H1 (cell line): ENCODE results near the gene APC2. TPM values are rescaled to one million over a fixed set of nuclear protein-coding genes. Genes with fewer than 3 reads are reported as not detected.

Experiments used
- CTCF ChIA-PET: fragments of 300-600 bp; sonication (Branson Sonifier 250); formaldehyde crosslinking; loops from one replicate; lab custom pipeline; 2021; ENCODE audit not compliant: partially characterized antibody; lab: Charles Lee
- POLR2A ChIA-PET: fragments of 300-600 bp; sonication (Branson Sonifier 250); formaldehyde crosslinking; loops from one replicate; lab custom pipeline; 2021; ENCODE audit warnings: inconsistent platforms; ENCODE audit not compliant: partially characterized antibody; lab: Charles Lee
- DNase-seq, 2 experiments: peaks; one replicate each; pipeline versions ENCODE4 v3.0.0 to v3.0.0-alpha.2; 2010 to 2022; ENCODE audit warnings: low spot score in 2 of 2, low read depth in 1 of 2, mixed read lengths in 1 of 2
- FAIRE-seq: peaks from 2 replicates; lab custom pipeline; 2011; peaks lifted over from hg19 to GRCh38; lab: Jason Lieb, UNC
- H2AFZ ChIP-seq: 2 replicates; pipeline ENCODE4 v1.8.1; 2012; ENCODE audit warnings: low read length, inconsistent platforms
- H2AK5ac ChIP-seq: 2 replicates; pipeline ENCODE4 v1.6.1; 2013; ENCODE audit warnings: low read depth, low read length
- H2BK120ac ChIP-seq: replicated peaks from 2 replicates; pipeline ENCODE3; 2013; ENCODE audit warnings: low read depth, low read length, inconsistent platforms
- H2BK12ac ChIP-seq: 2 replicates; pipeline ENCODE4 v1.6.1; 2013; ENCODE audit warnings: low read depth, low read length
- H2BK15ac ChIP-seq: 2 replicates; pipeline ENCODE4 v1.6.1; 2013; ENCODE audit warnings: low read length
- H2BK20ac ChIP-seq: 2 replicates; pipeline ENCODE4 v1.6.1; 2013; ENCODE audit warnings: low read length
- H2BK5ac ChIP-seq: 2 replicates; pipeline ENCODE4 v1.6.1; 2013; ENCODE audit warnings: low read depth, low read length
- H3K14ac ChIP-seq: 2 replicates; pipeline ENCODE4 v1.6.1; 2013; ENCODE audit warnings: inconsistent platforms; ENCODE audit not compliant: insufficient read length
- H3K18ac ChIP-seq: 2 replicates; pipeline ENCODE4 v1.6.1; 2013; ENCODE audit warnings: low read length; ENCODE audit errors: extremely low read depth
- H3K23ac ChIP-seq: 2 replicates; pipeline ENCODE4 v1.6.1; 2013; ENCODE audit warnings: inconsistent platforms; ENCODE audit not compliant: insufficient read length
- H3K23me2 ChIP-seq: 2 replicates; pipeline ENCODE4 v1.6.1; 2013; ENCODE audit warnings: low read depth, low read length
- H3K27ac ChIP-seq: 2 replicates; pipeline ENCODE4 v1.6.1; 2011; ENCODE audit warnings: low read depth, low read length, inconsistent platforms
- H3K27me3 ChIP-seq, 4 experiments: replicated peaks in 1 of 4; 1 replicate in 1 of 4; 2 replicates in 3 of 4; pipeline versions ENCODE4 v1.6.1 to v1.8.1; 2011 to 2013; ENCODE audit warnings: low read length in 3 of 4, mild to moderate bottlenecking in 3 of 4, inconsistent platforms in 2 of 4, mixed read lengths in 2 of 4, moderate library complexity in 1 of 4; ENCODE audit not compliant: control insufficient read depth in 3 of 4, insufficient read depth in 3 of 4; ENCODE audit errors: extremely low read depth in 1 of 4
- H3K36me3 ChIP-seq, 4 experiments: 2 replicates each; pipeline versions ENCODE4 v1.6.1 to v1.8.1; 2011 to 2013; ENCODE audit warnings: mild to moderate bottlenecking in 4 of 4, low read length in 3 of 4, moderate library complexity in 2 of 4, control low read depth in 1 of 4, inconsistent platforms in 1 of 4; ENCODE audit not compliant: insufficient read depth in 4 of 4, control insufficient read depth in 2 of 4
- H3K4ac ChIP-seq: replicated peaks from 2 replicates; pipeline ENCODE3; 2013; ENCODE audit warnings: low read length, low read depth, mixed read lengths, inconsistent platforms; ENCODE audit not compliant: insufficient read length
- H3K4me1 ChIP-seq, 4 experiments: replicated peaks in 1 of 4; 1 replicate in 1 of 4; 2 replicates in 3 of 4; pipeline versions ENCODE4 v1.6.1 to v1.8.1; 2011 to 2013; ENCODE audit warnings: low read length in 3 of 4, inconsistent platforms in 2 of 4, mixed read lengths in 1 of 4; ENCODE audit not compliant: insufficient read depth in 4 of 4, control insufficient read depth in 3 of 4
- H3K4me2 ChIP-seq, 2 experiments: 2 replicates each; pipeline versions ENCODE4 v1.6.1 to v1.8.1; 2011 to 2013; ENCODE audit warnings: low read depth in 2 of 2, low read length in 2 of 2, control low read depth in 1 of 2, inconsistent platforms in 1 of 2, mild to moderate bottlenecking in 1 of 2; ENCODE audit not compliant: insufficient read depth in 1 of 2
- H3K4me3 ChIP-seq, 4 experiments: fragments of 200-600, 300-600 bp in 1 of 4; sonication (generic), shearing (Covaris generic), sonication (Bioruptor Twin) in 1 of 4; 2 replicates each; pipeline versions ENCODE4 v1.5.1 to v1.8.1; 2011 to 2016; ENCODE audit warnings: low read length in 4 of 4, low read depth in 3 of 4, control low read depth in 2 of 4, inconsistent platforms in 2 of 4, mild to moderate bottlenecking in 2 of 4, mixed read lengths in 1 of 4, moderate library complexity in 1 of 4; ENCODE audit not compliant: insufficient read depth in 2 of 4; ENCODE audit errors: extremely low read depth in 1 of 4
- H3K56ac ChIP-seq: replicated peaks from 2 replicates; pipeline ENCODE3; 2013; ENCODE audit warnings: low read depth, mild to moderate bottlenecking, mixed read lengths, low read length, inconsistent platforms; ENCODE audit not compliant: insufficient read length
- H3K79me1 ChIP-seq: 2 replicates; pipeline ENCODE4 v1.6.1; 2013; ENCODE audit warnings: low read depth, low read length, control low read depth
- H3K79me2 ChIP-seq, 2 experiments: 2 replicates each; pipeline versions ENCODE4 v1.6.1 to v1.8.1; 2012 to 2013; ENCODE audit warnings: low read length in 2 of 2, mild to moderate bottlenecking in 2 of 2, inconsistent platforms in 1 of 2; ENCODE audit not compliant: insufficient read depth in 2 of 2, control insufficient read depth in 1 of 2
- H3K9ac ChIP-seq, 4 experiments: replicated peaks in 1 of 4; 1 replicate in 1 of 4; 2 replicates in 3 of 4; pipeline versions ENCODE4 v1.6.1 to v1.8.1; 2011 to 2013; ENCODE audit warnings: low read depth in 3 of 4, low read length in 3 of 4, control low read depth in 2 of 4, mild to moderate bottlenecking in 2 of 4, moderate library complexity in 2 of 4, inconsistent platforms in 1 of 4; ENCODE audit errors: extremely low read depth in 1 of 4
- H3K9me3 ChIP-seq, 2 experiments: 2 replicates each; pipeline versions ENCODE4 v1.6.1 to v1.8.1; 2012 to 2013; ENCODE audit warnings: mild to moderate bottlenecking in 2 of 2, moderate library complexity in 2 of 2, control low read depth in 1 of 2, inconsistent platforms in 1 of 2, low read depth in 1 of 2, low read length in 1 of 2, mixed read lengths in 1 of 2; ENCODE audit not compliant: insufficient read depth in 2 of 2
- H4K20me1 ChIP-seq, 2 experiments: replicated peaks in 1 of 2; 2 replicates each; pipeline versions ENCODE3 to v1.8.1; 2011 to 2013; ENCODE audit warnings: inconsistent platforms in 2 of 2, low read length in 2 of 2, mild to moderate bottlenecking in 1 of 2; ENCODE audit not compliant: insufficient read depth in 2 of 2, control insufficient read depth in 1 of 2
- H4K5ac ChIP-seq: 2 replicates; pipeline ENCODE4 v1.6.1; 2013; ENCODE audit warnings: low read length, low read depth, mixed read lengths, inconsistent platforms; ENCODE audit not compliant: insufficient read length
- H4K8ac ChIP-seq: 2 replicates; pipeline ENCODE4 v1.8.0; 2013; ENCODE audit warnings: mild to moderate bottlenecking, moderate library complexity, low read length, inconsistent platforms; ENCODE audit not compliant: insufficient read depth; ENCODE audit errors: extremely low read depth
- H4K91ac ChIP-seq: replicated peaks from 2 replicates; pipeline ENCODE3; 2013; ENCODE audit warnings: low read length, mixed read lengths, inconsistent platforms; ENCODE audit not compliant: insufficient read length
- KDM1A ChIP-seq: fragments of 200-600, 300-600 bp; sonication (generic); IDR thresholded peaks from 2 replicates; pipeline ENCODE4 v1.7.1; 2016; ENCODE audit warnings: mild to moderate bottlenecking, low read length, borderline replicate concordance
- SRF ChIP-seq: IDR thresholded peaks from 2 replicates; pipeline ENCODE4 v1.6.1; 2011; ENCODE audit warnings: mild to moderate bottlenecking, low read depth, low read length, moderate library complexity
- WGBS, 2 experiments: shearing (Covaris generic) in 1 of 2; methylation state at CpG; one replicate each; pipeline versions ENCODE4 v1.1.6 to v1.1.7; 2013 to 2015; ENCODE audit warnings: low lambda C conversion rate in 2 of 2, mixed read lengths in 2 of 2, inconsistent platforms in 1 of 2, low coverage in 1 of 2, missing lambda C conversion rate in 1 of 2; ENCODE audit not compliant: insufficient replicate concordance in 2 of 2, insufficient coverage in 1 of 2, insufficient read length in 1 of 2; ENCODE audit errors: extremely low coverage in 1 of 2, missing lambda C conversion rate in 1 of 2; 5-methylcytosine and 5-hydroxymethylcytosine counted together
- polyA plus RNA-seq, 7 experiments: library from polyadenylated mRNA; depleted of rRNA in 3 of 7; stranded (reverse) in 5 of 7; unstranded in 2 of 7; fragments of >200 nt in 5 of 7; fragments of 200-250 nt in 2 of 7; gene quantifications; 1 replicate in 5 of 7; 2 replicates in 1 of 7; 4 replicates in 1 of 7; pipeline versions ENCODE4 v1.2.1 to v1.2.3, GENCODE V29; 2011 to 2013; ENCODE audit warnings: missing spikeins in 2 of 7, mixed read lengths in 2 of 7
- total RNA-seq: library from RNA; stranded (reverse); fragmentation: NEBNext Ultra II Directional; extraction: Animal tissue kit (Norgen Biotek cat#: 25700); gene quantifications from 2 replicates; pipeline ENCODE4 v1.2.1, GENCODE V29; 2021

Gene APC2
- total and polyA plus RNA-seq, 2 of the 8 experiments (the other 6 are each of a cell fraction or from before 2014, with no cell fraction given): 1.3 to 4.1 TPM

GRCh38 chr19:1510807-1511206 is 60.9 kb downstream of the APC2 start:
- H2BK20ac ChIP-seq: no peak overlapping the region
- FAIRE-seq (no peak), DNase-seq (no peak)
- H4K5ac ChIP-seq: no peak overlapping the region
- CTCF ChIA-PET: interaction anchor here (1.5 kb wide), 1 partner anchor 14 kb away, joined by 3 read pairs; no protein-coding TSS in a partner anchor
- H3K23me2 ChIP-seq: peaks cover 6% of the 10 kb centered on the region; the same call in 1 of the 2 replicates
- POLR2A ChIA-PET: no interaction called here
- no peak overlapping the region for H3K4ac ChIP-seq
- H3K27me3 ChIP-seq: peaks cover 0 to 10% (median 5%) of the 10 kb centered on the region in 4 experiments; a peak in 5 of 7 replicates
- H3K79me1 ChIP-seq: no peaks in the 10 kb centered on the region
- H3K9me3 ChIP-seq: no peaks in the 10 kb centered on the region
- 82% methylated on average over 8 of the region's 9 CpGs; no CpG with 5 or more reads in 1 of the 2 experiments for WGBS, 2 experiments
- no peak overlapping the region for H3K56ac ChIP-seq
- no peak overlapping the region for H2BK120ac ChIP-seq
- no peak overlapping the region for H4K91ac ChIP-seq
- no peak overlapping the region for H4K8ac ChIP-seq
- TF ChIP-seq SRF (no peak), KDM1A (peak; percentile 35; the same call in 1 of the 2 replicates)
- no peak overlapping the region for H3K27ac ChIP-seq
- H3K9ac ChIP-seq: no peak overlapping the region
- H2BK5ac ChIP-seq: no peak overlapping the region
- H3K4me3 ChIP-seq: no peak overlapping the region
- no peaks in the 10 kb centered on the region for H3K79me2 ChIP-seq
- H3K23ac ChIP-seq: no peak overlapping the region
- H2AFZ ChIP-seq: no peak overlapping the region
- H2AK5ac ChIP-seq: no peak overlapping the region
- peak overlapping the region; percentile 46; the same call in 1 of the 2 replicates for H2BK15ac ChIP-seq
- peaks cover 0 to 3% (median 0%) of the 10 kb centered on the region in 4 experiments; a peak in 3 of 7 replicates for H3K4me1 ChIP-seq
- H2BK12ac ChIP-seq: no peak overlapping the region
- H3K18ac ChIP-seq: no peak overlapping the region
- H4K20me1 ChIP-seq: peaks cover 0 to 6% of the 10 kb centered on the region in 2 experiments
- no peaks in the 10 kb centered on the region for H3K36me3 ChIP-seq
- no peak overlapping the region for H3K14ac ChIP-seq
- 0 out of 4 replicates have a peak overlapping the region, but pooled peaks of 1 of the 2 experiments have one; percentile 9 for H3K4me2 ChIP-seq
